ENCODE data around the gene TMPRSS11E. TPM values are rescaled to one million over a fixed set of nuclear protein-coding genes. Genes with fewer than 3 reads are reported as not detected.

TMPRSS11E gene
- total RNA-seq, 1 experiment from 2014 or later: not detected

Other genes with a start within 250 kb of the TMPRSS11E start
- gene TMPRSS11B, start 201.8 kb upstream of the TMPRSS11E start, total RNA-seq (2021; ENCODE audit: unreplicated experiment): not detected
- gene YTHDC1, start 97.4 kb upstream of the TMPRSS11E start, total RNA-seq (2021; ENCODE audit: unreplicated experiment): 44.5 TPM
- not detected for gene UGT2B17, start 128.9 kb downstream of the TMPRSS11E start, total RNA-seq (2021; ENCODE audit: unreplicated experiment)
- gene UGT2B15, start 223.2 kb downstream of the TMPRSS11E start, total RNA-seq (2021; ENCODE audit: unreplicated experiment): 0.13 TPM